Epithelial cell of proximal tubule (primary cell): ENCODE results near the gene RNFT2. TPM values are rescaled to one million over a fixed set of nuclear protein-coding genes. Genes with fewer than 3 reads are reported as not detected.
A peak's percentile ranks its signal among the peaks of the same experiment; 100 is the strongest.
"Not testable (repeated sequence)": the region's sequence is repeated elsewhere in the genome, so short reads cannot be mapped to it uniquely, and the experiment has no call there.

Experiments
- DNase-seq: peaks from one replicate; pipeline ENCODE4 v3.0.0-alpha.2; 2011; ENCODE audit warnings: low read depth
- H3K4me3 ChIP-seq: 2 replicates; pipeline ENCODE4 v1.5.1; 2011; ENCODE audit warnings: low read depth, mild to moderate bottlenecking, low read length
- total RNA-seq: library from RNA; depleted of rRNA; stranded (reverse); fragments of >200 nt; gene quantifications from 2 replicates; pipeline ENCODE4 v1.2.3, GENCODE V29; 2015
- TF ChIP-seq, protein P1 (sequence below): conservative IDR thresholded peaks from 2 replicates; pipeline ENCODE4 v1.5.1; 2012; ENCODE audit warnings: low read depth, mild to moderate bottlenecking, low read length

The RNFT2 gene
- total RNA-seq, 1 donor from 2014 or later = 4.3 TPM

DNA sequence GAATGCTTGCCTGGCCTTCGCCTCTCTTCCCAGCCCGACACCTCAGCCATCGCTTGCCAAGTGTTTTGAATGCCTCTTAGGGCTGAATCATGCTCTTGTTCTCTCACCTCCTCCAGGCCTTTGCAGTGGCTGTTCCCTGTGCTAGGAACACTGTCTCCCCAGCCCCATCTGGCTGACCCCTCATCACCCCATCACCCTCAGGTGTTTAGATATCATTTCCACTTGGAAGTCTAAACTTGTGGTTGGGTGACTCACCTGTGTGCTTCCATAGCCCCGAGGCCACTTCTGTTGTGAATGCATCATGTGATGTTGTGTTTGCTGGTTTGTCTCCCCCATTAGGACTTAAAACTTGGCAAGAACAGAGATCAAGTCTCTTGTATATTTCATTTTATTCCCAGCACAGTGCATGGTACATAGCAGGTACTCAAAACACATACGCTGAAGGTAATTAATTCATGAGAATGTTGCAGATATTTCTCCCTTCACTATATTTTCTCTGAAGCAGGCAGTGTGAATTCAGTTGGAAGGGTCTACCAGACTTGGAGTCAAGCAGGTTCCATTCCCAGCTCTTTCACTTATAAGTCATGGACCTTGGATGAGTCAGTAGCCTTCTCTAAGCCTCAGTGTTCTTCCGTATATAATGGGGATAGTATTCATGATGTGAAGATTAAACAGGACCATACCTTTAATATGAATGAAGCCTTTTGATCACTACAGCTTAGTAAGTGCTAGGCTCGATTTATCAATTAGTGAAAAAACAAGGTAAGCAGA is 75.3 kb downstream of the RNFT2 start:
- peak; percentile 32 for DNase-seq
- TF ChIP-seq, protein P1, sequence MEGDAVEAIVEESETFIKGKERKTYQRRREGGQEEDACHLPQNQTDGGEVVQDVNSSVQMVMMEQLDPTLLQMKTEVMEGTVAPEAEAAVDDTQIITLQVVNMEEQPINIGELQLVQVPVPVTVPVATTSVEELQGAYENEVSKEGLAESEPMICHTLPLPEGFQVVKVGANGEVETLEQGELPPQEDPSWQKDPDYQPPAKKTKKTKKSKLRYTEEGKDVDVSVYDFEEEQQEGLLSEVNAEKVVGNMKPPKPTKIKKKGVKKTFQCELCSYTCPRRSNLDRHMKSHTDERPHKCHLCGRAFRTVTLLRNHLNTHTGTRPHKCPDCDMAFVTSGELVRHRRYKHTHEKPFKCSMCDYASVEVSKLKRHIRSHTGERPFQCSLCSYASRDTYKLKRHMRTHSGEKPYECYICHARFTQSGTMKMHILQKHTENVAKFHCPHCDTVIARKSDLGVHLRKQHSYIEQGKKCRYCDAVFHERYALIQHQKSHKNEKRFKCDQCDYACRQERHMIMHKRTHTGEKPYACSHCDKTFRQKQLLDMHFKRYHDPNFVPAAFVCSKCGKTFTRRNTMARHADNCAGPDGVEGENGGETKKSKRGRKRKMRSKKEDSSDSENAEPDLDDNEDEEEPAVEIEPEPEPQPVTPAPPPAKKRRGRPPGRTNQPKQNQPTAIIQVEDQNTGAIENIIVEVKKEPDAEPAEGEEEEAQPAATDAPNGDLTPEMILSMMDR = no peak
- no peak overlapping the region for H3K4me3 ChIP-seq

DNA sequence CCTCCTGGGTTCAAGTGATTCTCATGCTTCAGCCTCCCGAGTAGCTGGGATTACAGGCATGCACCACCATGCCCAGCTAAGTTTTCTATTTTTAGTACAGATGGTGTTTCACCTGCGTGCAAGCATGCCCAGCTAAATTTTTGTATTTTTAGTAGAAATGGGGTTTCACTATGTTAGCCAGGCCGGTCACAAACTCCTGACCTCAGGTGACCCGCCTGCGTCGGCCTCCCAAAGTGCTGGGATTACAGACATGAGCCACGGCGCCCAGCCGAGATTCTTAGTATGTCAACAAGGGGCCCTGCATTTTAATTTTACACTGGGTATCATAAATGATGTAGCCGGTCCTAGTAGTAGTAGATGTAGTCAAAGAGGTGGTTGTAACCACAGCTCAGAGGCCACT is 76.7 kb downstream of the RNFT2 start:
- not testable (repeated sequence) for DNase-seq, H3K4me3 ChIP-seq

DNA sequence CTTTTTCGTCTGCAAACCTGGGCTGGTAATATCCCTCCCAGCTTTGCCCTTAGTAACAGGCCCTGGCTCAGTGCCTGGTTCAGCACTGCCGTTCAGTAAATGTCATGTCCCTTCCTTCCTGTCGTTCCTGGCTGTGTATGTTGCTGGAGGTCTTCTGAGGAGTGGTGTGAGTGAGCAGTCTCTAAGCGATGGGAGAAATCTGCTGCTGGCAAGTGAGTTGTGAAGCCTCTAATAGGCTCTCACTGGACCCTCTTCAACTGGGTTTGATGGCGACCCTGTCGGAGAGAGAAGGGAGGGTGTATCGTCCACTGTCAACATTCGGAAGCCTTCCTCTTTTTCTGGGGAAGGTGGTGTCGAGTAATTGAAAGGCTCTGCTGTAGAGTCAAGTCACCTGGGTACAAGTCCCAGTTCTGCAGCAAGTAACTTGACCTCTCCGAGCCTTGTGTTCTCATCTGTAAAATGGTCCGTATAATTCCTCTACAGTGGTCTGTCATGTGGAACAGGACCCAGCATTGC is 80.3 kb downstream of the RNFT2 start:
- no peak for DNase-seq
- H3K4me3 ChIP-seq = peak overlapping the region; percentile 99
- TF ChIP-seq, protein P1 = no peak

DNA sequence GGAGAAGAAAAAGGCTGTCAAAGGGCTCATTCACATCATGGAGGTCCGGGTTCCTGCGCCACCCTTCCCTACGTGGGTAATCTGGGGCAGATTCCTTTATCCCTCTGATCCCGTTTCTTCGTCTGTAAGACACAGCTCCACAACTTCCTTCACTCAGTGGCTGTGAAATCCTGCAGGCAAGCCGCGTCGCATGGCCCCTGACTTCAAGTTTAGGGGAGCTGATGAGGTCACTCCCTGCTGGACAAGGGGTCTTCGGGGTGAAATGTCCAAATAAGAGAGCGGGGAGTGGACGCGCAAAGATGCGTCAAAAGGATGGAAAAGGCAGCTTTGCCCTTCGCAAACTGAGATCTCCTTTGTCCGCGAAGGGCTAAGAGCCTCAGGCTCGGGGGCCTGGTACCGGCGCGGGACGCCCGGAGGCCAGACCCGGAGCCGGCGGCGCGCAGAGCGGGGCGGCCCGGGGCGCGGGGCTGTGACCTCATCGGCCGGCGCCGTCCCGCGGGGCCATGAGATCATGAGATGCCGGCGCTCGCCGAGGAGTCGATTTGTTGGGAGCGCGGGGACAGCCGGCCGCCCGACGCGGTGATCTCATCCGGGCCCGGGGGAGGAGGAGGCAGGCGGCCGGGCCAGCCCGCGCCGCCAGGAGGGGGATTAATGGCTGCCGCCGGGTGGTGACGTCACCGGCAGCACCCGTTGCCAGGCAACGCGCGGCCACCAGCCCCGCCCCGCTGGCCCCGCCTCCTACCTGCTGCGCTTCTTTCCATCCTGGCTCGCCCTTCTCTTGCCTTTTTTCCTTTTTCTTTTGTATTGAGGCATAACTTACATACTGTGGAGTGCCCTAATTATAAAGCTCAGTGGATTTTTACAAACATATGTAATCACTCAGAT is 81.1 kb downstream of the RNFT2 start:
- H3K4me3 ChIP-seq = peak overlapping the region; percentile 99
- TF ChIP-seq, protein P1 = no peak
- DNase-seq = no peak

DNA sequence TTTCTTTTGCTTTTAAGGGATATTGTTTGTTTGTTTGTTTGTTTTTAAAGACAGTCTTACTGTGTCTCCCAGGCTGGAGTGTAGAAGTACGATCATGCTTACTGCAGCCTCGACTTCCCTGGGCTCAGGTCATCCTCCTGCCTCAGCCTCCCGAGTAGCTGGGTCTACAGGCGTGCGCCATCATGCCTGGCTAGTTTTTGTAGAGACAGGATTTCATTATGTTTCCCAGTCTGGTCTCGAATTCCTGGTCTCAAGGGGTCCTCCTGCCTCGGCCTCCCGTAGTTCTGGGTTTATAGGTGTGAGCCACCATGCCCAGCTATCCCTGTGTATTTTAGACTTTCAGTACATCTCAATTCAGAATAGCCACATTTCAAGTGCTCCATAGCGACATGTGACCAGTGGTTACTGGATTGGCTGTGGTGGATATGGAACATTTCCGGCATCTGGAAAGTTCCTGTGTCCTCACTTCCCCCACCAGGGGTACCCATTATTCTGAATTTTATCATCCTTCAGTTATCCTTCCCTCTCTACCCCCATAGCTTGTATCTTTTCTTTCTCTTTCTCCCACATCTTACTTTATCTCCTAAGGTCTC is 82.0 kb downstream of the RNFT2 start:
- TF ChIP-seq, protein P1 = no peak
- H3K4me3 ChIP-seq = no peak overlapping the region
- no peak for DNase-seq

DNA sequence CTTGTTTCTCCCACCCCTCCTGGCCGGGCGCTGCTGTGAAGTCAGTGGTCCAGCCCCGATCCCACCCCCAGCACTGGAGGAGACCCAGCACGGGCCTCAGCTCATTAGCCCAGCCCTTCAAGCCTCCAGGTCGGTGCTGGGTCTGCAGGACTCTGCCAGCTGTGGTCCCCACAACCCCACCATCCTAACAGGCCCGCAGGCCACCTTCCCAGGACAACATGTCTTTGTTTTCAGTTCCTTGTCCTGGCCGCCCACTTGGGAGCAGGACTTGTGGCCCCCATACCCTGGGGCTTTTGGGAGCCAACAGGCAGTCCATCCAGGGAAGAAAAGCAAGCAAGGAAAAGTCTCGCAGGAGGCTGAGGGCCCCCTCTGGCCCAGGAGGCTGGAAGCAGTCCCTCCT is 83.2 kb downstream of the RNFT2 start:
- H3K4me3 ChIP-seq = no peak overlapping the region
- TF ChIP-seq, protein P1 = no peak
- no peak for DNase-seq

DNA sequence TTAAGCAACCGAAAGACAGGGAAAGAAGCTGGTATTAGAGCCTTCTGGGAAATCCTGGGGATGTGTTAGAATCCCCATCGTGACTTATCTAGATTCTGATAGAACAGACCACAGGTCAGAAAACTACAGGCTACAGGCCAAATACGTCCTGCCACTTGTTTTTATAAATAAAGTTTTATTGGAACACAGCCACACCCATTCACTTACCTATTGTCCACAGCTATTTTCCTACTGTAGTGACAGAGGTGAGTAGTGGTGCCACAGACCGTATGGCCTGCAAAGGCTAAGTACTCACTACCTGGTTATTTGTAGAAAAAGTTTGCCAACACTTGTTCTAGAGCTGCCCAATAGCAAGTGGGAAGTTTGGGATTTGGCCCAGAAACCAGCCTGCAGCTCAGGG is 89.3 kb downstream of the RNFT2 start:
- no peak overlapping the region for H3K4me3 ChIP-seq
- TF ChIP-seq, protein P1 = no peak
- DNase-seq = no peak
